ENCODE measurements around the gene OPA1.

DNA sequence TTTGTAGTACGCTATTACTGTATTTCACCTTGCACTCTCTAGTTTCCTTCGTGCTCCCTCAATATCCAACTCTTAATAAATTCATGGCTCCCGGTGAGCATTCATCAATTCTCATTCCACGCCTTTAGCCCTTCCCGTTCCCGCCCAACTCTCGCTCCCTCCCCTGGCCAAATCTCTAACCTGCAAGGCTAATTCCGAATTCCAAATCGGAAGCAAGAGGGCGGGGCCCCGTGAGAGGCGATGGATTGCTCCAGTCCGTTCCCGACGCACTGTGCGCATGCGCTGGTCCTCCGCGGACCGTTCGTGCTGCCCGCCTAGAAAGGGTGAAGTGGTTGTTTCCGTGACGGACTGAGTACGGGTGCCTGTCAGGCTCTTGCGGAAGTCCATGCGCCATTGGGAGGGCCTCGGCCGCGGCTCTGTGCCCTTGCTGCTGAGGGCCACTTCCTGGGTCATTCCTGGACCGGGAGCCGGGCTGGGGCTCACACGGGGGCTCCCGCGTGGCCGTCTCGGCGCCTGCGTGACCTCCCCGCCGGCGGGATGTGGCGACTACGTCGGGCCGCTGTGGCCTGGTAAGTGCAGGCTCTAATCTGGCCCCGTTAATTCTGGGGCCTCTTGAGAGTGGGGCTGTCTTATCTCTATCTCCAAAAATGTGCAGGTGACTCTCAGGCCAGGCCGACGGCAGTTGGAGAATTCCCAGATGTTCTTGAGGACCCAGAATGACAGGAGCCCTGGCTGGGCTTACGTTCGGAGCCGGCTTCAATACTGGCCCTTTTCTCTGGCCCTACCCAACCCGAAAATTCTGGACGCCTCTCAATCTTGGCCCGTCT, at the start of gene OPA1:
- TF ChIP-seq CTCF (IDR thresholded peaks at IDR 0.05) (peak in 10 of 12 donors; percentile 10 to 58 (median 38)), POLR2A (IDR thresholded peaks at IDR 0.05) (peak in 1 of 2 donors; percentile 69)
